ENCODE measurements around the gene DGKI. TPM values are rescaled to one million over a fixed set of nuclear protein-coding genes. Genes with fewer than 3 reads are reported as not detected.

The DGKI gene
- total RNA-seq, 4 donors from 2014 or later, result 0.98 to 7.3 (median 2.7) TPM

DNA sequence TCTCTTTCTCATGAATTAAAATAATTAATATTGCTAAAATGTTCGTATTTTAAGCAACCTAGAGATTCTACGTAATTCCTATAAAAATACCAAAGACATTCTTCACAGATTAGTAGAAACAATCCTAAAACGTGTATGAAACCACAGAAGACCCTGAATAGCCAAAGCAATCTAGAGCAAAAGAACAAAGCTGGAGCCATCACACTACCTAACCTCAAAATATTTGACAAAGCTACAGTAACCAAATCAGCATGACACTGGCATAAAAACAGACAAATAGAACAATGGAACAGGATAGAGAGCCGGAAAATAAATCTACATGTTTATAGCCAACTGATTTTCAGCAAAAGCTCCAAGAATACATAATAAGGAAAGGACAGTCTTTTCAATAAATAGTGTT, 397.8 kb downstream of the DGKI start:
- TF ChIP-seq, protein P1, sequence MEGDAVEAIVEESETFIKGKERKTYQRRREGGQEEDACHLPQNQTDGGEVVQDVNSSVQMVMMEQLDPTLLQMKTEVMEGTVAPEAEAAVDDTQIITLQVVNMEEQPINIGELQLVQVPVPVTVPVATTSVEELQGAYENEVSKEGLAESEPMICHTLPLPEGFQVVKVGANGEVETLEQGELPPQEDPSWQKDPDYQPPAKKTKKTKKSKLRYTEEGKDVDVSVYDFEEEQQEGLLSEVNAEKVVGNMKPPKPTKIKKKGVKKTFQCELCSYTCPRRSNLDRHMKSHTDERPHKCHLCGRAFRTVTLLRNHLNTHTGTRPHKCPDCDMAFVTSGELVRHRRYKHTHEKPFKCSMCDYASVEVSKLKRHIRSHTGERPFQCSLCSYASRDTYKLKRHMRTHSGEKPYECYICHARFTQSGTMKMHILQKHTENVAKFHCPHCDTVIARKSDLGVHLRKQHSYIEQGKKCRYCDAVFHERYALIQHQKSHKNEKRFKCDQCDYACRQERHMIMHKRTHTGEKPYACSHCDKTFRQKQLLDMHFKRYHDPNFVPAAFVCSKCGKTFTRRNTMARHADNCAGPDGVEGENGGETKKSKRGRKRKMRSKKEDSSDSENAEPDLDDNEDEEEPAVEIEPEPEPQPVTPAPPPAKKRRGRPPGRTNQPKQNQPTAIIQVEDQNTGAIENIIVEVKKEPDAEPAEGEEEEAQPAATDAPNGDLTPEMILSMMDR (IDR thresholded peaks at IDR 0.05; ENCODE audit: low read depth), result no peak

DNA sequence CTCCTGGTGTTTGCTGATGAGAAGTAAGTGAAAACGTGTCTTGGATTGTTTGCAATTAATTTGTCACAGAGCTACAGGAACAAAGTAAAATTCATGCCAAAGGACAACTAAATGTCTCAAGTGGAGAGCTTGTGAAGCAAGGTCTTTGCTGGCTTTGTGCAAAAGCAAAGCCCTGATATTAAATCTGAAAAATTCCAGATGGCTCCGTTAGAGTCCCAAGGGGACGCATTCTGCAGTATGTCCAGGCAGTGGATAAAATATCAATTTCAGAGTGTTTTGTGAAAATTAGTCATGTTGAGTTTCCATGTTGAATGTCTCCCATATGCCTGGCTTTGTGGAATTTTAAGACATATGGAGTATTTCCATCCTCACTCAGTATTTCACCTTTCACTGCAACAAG, 400.7 kb downstream of the DGKI start:
- TF ChIP-seq, protein P1 (IDR thresholded peaks at IDR 0.05; ENCODE audit: low read depth), result no peak

DNA sequence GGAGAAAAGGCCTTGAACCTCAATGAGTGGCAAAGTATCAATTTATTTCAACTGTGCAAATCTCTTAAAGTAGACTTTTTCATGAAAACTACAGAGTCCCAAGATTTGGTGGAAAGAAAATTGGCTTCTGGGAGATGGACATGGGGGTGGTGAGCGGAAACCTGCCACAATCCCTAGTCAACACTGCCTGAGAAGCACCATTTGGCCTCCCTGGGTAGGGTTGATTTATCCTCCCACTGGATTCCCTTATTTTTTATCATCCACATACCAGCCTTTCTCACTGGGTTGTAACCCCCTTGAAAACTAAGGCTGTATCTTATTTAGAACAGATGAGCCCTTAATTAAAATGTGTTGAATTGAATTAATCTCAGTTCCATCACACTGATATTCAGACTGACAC, 401.5 kb downstream of the DGKI start:
- TF ChIP-seq, protein P1 (IDR thresholded peaks at IDR 0.05; ENCODE audit: low read depth), result no peak

DNA sequence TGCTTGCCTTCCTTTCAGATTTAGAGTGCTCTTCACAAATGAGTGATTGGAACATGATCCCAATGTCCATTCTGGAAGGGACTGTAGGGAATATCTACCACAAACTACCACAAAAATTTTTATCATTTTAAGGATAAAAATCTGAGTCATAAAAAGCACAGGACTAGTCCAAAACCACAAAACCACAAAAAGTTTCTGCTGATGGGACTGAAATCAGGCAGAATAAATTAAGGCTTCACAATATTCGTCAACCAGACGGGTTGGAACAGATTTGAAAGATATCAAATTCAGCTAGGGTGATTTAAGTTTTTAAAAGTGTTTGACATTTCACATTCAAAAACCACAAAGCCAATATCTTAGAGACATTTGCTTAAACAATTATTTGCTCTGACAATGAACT, 403.2 kb downstream of the DGKI start:
- TF ChIP-seq, protein P1 (IDR thresholded peaks at IDR 0.05; ENCODE audit: low read depth), result no peak

DNA sequence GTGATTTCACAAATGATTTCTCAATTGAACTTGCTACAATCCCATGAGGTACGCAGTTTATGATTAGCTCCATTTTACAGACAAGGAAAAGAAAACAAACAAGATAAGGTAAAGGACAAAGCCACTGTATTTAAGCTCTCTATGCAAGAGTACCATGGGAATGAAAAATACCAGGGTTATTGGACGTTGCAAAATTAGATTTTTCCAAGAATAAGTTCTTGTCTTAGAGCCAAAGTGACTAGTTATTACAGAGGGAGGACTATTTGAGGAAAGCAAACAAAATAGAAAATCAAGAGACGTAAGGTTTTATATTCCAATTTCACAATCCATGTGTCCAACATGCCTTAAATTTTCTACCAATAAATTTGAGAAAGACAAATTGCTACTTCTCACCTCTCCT, 405.3 kb downstream of the DGKI start:
- TF ChIP-seq, protein P1 (IDR thresholded peaks at IDR 0.05; ENCODE audit: low read depth), result no peak

DNA sequence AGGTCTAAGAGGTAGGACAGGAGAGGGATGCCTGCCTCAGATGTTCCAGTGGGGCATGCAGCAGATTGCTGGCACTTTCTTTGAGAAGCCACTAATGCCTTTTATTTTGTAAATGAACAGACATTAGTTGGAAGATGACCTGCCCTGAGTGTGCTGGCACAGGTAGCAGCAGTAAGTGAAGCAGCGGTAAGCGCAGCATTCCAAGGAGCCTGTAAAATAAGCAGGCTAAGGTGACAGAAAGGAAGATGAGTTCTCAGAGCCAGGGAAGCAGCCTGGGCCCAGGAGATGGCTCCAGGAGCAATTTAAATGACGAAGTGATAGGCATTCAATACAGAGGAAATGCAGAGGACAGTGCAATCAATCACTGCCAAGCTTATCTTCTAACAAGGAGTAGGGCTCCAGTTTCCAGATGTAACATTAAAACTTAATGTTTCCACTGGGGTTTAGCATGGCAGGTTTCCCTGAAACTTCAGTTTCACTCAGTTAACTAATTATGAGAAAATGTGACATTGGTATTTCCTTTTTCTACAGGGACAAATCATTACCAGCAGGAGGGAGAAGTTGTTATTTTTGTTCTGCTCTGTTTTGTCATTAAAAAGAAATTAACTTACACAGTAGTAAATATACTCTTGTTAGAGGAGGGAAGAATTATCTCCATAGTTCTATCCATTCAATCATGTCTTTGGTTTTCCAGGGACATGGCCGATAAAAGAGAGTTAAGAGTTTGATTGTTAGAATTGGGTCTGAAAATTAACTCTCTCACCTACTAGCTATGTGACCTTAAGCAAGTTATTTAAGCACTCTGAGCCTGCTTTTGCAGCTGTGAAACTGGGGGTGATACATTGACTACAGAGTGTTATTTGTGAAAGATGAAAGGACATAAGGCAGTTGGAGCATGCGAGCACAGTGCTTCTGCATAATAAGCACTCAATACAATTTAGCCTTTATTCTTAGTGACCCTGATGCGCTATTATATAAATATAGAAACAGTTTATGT, 406.6 kb downstream of the DGKI start:
- TF ChIP-seq, protein P1 (IDR thresholded peaks at IDR 0.05; ENCODE audit: low read depth), result no peak

DNA sequence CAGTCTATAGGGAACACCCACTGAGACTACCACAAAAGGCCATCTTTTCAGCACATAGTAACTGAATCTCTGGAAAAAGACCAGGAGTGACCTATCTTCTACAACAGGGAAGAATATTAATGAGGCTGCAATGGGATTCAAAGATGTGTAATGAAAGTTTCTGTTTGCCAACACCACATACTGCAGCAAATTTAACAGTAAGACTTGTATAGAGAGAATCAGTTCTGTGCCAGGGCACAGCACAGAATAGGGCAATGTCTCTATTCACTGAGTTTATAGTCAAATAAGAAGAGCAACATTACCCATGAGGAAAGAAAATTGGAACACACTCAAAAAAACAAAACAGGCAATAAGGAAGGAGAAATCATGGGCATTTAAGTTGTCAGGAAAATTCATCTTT, 411.8 kb downstream of the DGKI start:
- TF ChIP-seq, protein P1 (IDR thresholded peaks at IDR 0.05; ENCODE audit: low read depth), result no peak

All from subcutaneous adipose tissue (tissue), 4 donors.